ENCODE results near the gene CTNNA2. TPM values are rescaled to one million over a fixed set of nuclear protein-coding genes. Genes with fewer than 3 reads are reported as not detected.

The CTNNA2 gene
- total RNA-seq, 6 experiments from 2014 or later: 0.44 TPM; not detected in 5

DNA sequence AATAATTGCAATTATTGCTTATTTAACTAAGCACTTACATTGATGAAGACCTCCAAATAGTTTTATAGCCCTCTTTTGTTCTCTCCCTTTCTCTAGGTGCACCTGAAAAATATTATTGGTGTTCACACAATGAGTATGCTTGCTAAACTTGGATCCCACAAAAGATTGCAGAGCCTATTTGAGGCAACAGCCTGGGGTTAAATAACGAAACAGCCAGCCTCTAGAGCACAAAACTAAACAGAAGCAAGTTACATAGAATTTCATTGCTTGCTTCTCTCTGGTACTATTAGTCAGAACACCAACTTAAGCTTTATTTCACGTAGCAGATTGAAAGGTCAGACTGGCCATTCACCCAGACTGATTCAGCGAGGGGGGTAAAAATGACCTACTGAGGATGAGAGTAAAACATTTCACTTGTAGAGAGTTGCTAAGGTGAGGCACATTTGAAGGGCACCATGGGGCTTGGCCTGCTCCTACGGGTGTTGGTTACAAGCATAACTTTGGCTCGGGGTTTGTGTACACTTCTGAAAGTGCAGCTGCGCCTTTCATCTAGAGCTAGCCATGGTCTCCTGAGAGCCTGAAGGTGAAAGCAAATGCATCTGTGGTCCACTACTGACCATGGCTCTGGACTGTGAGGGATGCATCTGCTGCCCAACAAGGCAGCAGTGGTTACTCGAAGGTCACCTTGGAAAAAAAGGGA lies 1016.8 kb downstream of the CTNNA2 start:
- Histone ChIP-seq H3K9me3 (no peaks in the 10 kb centered on the region), H3K27ac (no peak overlapping the region), H3K27me3 (no peaks in the 10 kb centered on the region), H3K36me3 (no peaks in the 10 kb centered on the region), H3K4me3 (no peak overlapping the region), H3K4me1 (no peaks in the 10 kb centered on the region)
- intact Hi-C loops (cut with DNase I): no loop called here
- no peak for ATAC-seq
- DNase-seq: no peak
- WGBS (ENCODE audit: insufficient coverage, low coverage, low lambda C conversion rate, missing lambda C conversion rate): 47% methylated on average over 5 of the region's 7 CpGs
- TF ChIP-seq POLR2A (IDR thresholded peaks at IDR 0.05): no peak
- TF ChIP-seq, protein P1, sequence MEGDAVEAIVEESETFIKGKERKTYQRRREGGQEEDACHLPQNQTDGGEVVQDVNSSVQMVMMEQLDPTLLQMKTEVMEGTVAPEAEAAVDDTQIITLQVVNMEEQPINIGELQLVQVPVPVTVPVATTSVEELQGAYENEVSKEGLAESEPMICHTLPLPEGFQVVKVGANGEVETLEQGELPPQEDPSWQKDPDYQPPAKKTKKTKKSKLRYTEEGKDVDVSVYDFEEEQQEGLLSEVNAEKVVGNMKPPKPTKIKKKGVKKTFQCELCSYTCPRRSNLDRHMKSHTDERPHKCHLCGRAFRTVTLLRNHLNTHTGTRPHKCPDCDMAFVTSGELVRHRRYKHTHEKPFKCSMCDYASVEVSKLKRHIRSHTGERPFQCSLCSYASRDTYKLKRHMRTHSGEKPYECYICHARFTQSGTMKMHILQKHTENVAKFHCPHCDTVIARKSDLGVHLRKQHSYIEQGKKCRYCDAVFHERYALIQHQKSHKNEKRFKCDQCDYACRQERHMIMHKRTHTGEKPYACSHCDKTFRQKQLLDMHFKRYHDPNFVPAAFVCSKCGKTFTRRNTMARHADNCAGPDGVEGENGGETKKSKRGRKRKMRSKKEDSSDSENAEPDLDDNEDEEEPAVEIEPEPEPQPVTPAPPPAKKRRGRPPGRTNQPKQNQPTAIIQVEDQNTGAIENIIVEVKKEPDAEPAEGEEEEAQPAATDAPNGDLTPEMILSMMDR (IDR thresholded peaks at IDR 0.05): no peak

DNA sequence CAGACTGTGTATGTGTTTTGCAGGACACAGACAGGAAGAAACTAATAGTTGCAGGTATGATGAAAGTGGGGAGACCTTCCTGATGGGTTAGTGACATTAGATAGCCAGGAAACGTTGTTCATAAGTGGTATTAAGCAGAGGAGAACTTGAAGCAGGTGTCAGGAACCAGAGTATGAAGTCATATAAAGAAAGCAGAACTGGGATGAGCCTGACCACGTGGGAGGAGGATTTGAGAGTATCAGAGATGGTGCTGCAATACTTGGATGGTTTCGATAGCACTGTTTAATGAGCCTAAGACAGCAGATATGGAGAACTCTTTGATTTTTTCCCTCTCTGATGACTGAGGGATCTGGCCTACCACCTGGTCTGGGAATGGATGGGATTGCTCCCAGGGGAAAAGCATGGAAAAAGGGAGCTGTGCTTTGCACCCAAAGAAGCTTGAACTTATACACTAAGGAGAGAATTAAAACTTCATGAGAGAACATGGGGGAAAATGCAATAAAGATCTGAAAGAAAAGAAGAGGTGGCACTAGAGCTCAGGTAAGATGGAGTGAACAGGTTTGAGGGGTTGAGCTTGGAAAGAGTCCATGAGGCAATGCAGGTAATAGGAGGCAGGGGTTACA lies 1017.7 kb downstream of the CTNNA2 start:
- H3K4me1 ChIP-seq: no peaks in the 10 kb centered on the region
- no peaks in the 10 kb centered on the region for H3K36me3 ChIP-seq
- no peak for DNase-seq
- ATAC-seq: no peak
- no peaks in the 10 kb centered on the region for H3K27me3 ChIP-seq
- H3K27ac ChIP-seq: no peak overlapping the region
- intact Hi-C loops (cut with DNase I): no loop called here
- WGBS (ENCODE audit: insufficient coverage, low coverage, low lambda C conversion rate, missing lambda C conversion rate): 14% methylated on average over 3 of the region's 3 CpGs
- no peaks in the 10 kb centered on the region for H3K9me3 ChIP-seq
- TF ChIP-seq, protein P1 (IDR thresholded peaks at IDR 0.05): no peak
- TF ChIP-seq POLR2A (IDR thresholded peaks at IDR 0.05): no peak
- no peak overlapping the region for H3K4me3 ChIP-seq

DNA sequence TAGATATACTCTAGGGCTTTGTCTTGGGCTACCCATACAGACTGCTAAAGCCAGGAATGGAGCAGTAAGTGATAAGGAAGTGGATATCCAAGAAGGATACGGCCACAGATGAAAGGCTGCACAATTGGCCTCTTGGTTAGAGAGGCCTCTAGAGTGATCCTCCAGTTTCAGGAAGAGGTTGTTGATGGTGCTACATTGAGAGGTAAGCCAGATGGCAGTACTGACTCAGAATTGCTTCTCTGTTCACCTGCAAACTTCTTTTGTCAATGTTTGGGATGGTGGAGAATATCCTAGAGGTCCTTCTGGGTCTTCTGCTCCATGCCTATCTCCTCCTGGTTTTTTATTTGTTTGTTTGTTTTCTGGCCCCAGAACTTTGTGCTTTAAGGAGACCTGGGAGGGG lies 1018.5 kb downstream of the CTNNA2 start:
- intact Hi-C loops (cut with DNase I): no loop called here
- 86% methylated on average over 1 of the region's 1 CpG for WGBS (ENCODE audit: insufficient coverage, low coverage, low lambda C conversion rate, missing lambda C conversion rate)
- TF ChIP-seq, protein P1 (IDR thresholded peaks at IDR 0.05): no peak
- no peak for TF ChIP-seq POLR2A (IDR thresholded peaks at IDR 0.05)
- DNase-seq (no peak), ATAC-seq (no peak)
- no peaks in the 10 kb centered on the region for H3K27me3 ChIP-seq
- H3K9me3 ChIP-seq: no peaks in the 10 kb centered on the region
- no peak overlapping the region for H3K4me3 ChIP-seq
- no peaks in the 10 kb centered on the region for H3K4me1 ChIP-seq
- no peaks in the 10 kb centered on the region for H3K36me3 ChIP-seq
- H3K27ac ChIP-seq: no peak overlapping the region

DNA sequence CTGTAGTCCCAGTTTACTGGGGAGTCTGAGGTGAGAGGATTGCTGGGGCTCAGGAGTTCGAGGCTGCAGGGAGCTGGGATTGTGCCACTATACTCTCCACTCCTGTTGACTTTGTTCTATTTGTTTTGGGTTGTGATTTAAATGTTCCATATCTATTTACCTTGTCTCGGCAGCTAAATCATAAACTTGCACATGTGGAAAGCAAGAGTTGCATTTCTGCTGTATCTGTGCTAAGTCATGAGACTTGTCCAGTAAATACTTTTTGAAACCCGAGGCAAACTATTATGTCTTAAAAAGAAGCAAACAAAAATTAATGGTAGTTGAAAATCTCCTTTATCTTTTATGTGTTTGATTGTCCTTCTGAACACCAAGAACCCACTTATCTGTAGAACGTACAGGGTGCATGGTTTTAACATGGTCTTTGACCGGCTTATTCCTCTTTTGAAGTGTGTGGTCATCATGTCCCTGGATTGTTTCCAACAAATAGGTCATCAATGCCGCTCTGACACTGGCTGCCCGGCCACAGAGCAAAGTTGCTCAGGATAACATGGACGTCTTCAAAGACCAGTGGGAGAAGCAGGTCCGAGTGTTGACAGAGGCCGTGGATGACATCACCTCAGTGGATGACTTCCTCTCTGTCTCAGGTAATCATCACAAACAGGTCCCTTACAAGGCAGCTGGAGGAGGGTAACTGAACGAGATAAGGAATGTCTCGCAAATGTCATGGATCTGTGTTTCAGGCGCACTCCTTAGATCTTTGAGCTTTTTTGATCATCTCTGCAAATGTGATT lies 1032.8 kb downstream of the CTNNA2 start:
- 40% methylated on average over 13 of the region's 13 CpGs for WGBS (ENCODE audit: insufficient coverage, low coverage, low lambda C conversion rate, missing lambda C conversion rate)
- intact Hi-C loops (cut with DNase I): no loop called here
- H3K27ac ChIP-seq: no peak overlapping the region
- H3K9me3 ChIP-seq: no peaks in the 10 kb centered on the region
- DNase-seq (no peak), ATAC-seq (peak in 1 of 4 donors; percentile 64)
- TF ChIP-seq, protein P1 (IDR thresholded peaks at IDR 0.05): no peak
- TF ChIP-seq POLR2A (IDR thresholded peaks at IDR 0.05): no peak
- H3K4me3 ChIP-seq: no peak overlapping the region
- H3K4me1 ChIP-seq: no peaks in the 10 kb centered on the region
- H3K27me3 ChIP-seq: no peaks in the 10 kb centered on the region
- no peaks in the 10 kb centered on the region for H3K36me3 ChIP-seq

Measured in right lobe of liver (tissue), 6 donors.